Hematopoietic multipotent progenitor cell treated with erythropoietin and hydrocortisone succinate and interleukin-3 and kit ligand, for 8 days (in vitro differentiated cells): Measurements from ENCODE around the gene SESN2.

Experiments used
- DNase-seq: peaks from one replicate; pipeline ENCODE4 v3.0.0-alpha.2; 2015

Gene SESN2, protein sequence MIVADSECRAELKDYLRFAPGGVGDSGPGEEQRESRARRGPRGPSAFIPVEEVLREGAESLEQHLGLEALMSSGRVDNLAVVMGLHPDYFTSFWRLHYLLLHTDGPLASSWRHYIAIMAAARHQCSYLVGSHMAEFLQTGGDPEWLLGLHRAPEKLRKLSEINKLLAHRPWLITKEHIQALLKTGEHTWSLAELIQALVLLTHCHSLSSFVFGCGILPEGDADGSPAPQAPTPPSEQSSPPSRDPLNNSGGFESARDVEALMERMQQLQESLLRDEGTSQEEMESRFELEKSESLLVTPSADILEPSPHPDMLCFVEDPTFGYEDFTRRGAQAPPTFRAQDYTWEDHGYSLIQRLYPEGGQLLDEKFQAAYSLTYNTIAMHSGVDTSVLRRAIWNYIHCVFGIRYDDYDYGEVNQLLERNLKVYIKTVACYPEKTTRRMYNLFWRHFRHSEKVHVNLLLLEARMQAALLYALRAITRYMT

DNA sequence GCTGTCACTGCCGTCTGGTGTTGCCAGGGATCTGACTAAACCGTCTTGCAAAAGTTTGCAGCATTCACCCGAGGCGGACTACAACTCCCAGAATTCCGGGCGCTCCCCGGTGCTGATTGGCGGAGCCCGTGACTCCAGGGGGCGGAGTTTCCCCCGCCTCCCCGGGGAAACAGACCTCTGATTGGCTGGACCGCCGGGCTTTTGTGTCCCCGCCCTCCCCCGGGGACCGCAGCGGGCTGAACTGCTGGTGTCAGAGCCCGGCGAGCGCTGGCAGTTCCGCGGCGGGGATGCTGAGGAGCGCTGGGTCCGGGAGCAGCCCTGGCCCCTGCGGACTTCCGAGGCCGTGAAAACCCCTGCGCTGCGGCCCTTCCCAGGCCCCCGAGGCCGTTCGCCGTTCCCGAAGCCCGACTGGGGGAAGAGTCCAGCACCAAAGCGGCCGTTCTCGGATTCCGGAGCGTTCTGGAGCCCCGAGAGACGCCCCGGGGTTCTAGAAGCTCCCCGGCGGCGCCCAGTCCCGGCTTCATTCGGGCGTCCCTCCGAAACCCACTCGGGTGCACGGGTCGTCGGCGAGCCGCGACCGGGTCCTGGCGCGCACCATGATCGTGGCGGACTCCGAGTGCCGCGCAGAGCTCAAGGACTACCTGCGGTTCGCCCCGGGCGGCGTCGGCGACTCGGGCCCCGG is at the start of gene SESN2:
Gene SESN2 (plus strand): TSS at position 267 of the 682 bp plus-strand sequence. CDS start 330 bp downstream, at position 597.
- DNase-seq: peak; percentile 98

DNA sequence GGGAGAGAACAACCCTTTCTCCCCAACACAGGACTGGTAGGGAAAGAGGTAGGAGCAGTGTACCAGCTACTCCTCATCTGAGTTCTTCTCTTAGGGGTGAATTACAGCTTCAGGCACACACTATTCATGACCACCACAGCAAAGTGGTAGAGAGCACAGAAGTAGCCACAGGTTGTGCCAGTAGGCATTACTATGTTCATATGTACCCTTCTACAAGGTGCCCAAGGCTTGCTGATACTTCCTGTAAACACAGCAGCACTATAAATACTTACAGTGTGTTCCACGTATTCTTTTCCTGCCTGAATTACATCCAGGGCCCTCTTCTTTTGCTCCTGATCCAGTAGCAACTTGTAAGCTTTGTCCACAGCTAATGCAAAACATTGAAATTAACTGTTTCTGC is 49.6 kb upstream of the SESN2 start:
- no peak for DNase-seq

- DNase-seq: peak; percentile 34
Measured at GRCh38 chr1:28213315-28213714, 46.0 kb upstream of the SESN2 start.

- DNase-seq: no peak
Measured at GRCh38 chr1:28229089-28229488, 30.2 kb upstream of the SESN2 start.

DNA sequence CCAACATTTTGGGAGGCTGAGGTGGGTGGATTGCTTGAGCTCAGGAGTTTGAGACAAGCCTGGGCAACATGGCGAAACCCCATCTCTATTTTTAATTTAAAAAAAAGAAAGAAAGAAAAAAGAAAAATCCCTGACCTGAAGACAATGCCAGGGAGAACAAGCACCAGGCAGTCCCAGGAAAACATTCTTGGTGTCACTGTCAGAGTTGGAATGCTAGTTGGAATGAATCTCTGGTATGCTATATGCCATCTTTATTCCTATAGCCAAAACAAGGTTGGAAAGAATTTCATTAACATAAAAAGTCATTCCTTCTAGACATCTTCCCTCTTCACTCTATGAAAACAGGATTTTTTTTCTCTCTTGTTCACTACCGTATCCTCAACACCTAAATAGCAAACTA is 29.3 kb upstream of the SESN2 start:
- no peak for DNase-seq

- peak; percentile 94 for DNase-seq
Measured at GRCh38 chr1:28232558-28233263, 26.6 kb upstream of the SESN2 start, which contains the start of gene DNAJC8. DNAJC8 (minus strand) TSS chr1:28233029; CDS start chr1:28232998, 31 bp downstream.

DNA sequence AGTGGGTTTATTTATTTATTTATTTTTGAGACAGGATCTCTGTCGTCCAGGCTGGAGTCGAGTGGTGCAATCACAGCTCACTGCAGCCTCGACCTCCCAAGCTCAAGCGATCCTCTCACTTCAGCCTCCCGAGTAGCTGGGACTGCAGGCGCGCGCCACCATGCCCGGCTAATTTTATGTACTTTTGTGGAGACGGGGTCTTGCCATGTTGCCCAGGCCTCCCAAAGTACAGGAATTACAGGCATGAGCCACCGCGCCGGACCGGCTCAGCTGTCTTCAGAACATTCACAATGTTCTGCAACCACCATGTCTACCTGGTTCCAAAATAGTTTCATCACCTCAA is 26.1 kb upstream of the SESN2 start:
- DNase-seq: no peak

GRCh38 chr1:28235755-28236655 is 23.3 kb upstream of the SESN2 start, which contains the start of gene ATP5IF1:
ATP5IF1 (plus strand) TSS chr1:28236124; CDS start chr1:28236184, 60 bp downstream.
- peak; percentile 99 for DNase-seq

DNA sequence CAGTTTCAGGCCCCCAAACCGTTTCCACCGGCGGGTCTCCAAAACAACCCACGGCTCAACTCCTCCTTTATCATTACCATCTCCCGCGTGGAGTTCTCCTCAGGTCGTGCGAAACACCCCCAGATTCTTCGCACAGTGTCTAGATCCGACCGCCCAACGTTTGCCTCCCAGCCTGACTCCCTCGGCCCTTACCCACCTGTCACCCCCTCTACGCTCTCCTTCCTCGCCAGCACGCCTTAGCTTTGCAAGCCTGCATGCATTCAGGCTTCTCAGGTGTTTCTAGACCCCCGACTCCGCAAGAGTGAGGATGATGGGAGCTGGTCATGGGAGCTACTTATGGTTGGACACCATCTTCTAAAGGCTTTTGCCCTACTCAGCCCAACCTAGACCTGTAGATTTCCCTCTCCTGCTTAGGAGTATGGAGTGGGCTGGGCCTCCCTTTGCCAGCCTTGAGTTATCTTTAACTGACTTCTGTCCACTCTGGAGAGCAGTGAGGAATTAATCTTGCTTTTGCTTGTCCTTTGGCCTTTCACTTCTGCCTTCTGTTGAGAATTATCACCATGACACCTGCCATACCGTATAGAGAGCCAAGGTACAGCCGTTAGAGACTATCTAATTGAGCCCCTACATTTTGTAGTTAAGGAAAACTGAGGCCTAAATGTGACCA is 22.5 kb upstream of the SESN2 start:
- DNase-seq: peak; percentile 91

DNA sequence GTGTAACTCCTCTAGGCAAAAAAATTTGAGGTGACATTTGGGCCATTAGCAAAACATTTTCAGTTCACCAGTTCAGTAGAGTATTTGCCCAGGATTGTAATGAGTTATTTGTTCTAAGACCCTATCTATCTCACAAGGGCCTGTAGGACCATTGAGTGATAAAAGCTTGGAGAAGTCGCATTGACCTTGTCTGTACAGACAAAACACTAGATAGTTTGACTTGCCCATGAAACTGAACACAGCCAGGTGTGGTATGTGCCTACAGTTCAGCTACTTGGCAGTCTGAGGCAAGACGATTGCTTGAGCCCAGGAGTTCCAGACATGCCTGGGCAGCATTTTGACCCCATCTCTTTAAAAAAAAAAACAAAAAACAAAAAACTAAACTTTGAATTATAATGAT is 20.3 kb upstream of the SESN2 start:
- peak; percentile 42 for DNase-seq

DNA sequence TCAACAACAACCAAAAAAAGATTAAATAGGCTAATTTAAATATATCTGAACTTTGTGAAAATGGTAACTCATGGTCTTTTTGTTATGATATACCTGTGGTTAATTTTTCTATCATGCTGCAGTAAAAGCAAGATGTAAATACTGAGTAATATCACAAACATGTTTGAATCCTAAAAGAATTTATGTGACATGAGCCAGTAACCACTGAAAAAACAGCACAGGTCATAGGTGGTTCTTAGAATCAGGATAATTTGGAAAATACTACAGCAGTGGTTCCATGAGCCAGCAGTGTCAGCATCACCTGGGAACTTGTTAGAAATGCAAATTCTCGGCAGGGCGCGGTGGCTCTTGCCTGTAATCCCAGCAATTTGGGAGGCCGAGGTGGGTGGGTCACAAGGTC is 19.3 kb upstream of the SESN2 start:
- DNase-seq: no peak

GRCh38 chr1:28241638-28242241 is 17.6 kb upstream of the SESN2 start:
- DNase-seq: no peak

GRCh38 chr1:28243685-28244311 is 15.5 kb upstream of the SESN2 start:
- peak; percentile 41 for DNase-seq

GRCh38 chr1:28244549-28245251 is 14.6 kb upstream of the SESN2 start:
- no peak for DNase-seq

DNA sequence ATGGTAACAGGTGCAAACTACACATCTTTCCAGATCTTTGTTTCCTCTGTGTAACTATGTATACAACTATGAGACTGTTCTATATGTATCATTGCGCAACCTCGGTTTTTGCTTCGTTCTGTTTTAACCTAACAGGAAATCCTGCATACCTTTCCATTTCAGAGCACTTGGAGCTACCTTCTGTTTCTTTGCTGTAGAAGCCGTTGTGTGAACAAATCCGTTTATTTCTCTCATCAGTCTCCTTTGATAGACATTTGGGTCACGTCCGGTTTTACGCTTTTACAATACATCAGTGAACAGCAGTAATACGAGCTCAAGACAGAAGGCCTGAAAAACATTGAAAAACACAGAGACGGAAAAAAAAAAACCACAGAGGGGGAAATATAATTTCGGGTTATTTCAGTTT is 12.9 kb upstream of the SESN2 start:
- peak; percentile 44 for DNase-seq

- DNase-seq: no peak
Measured at GRCh38 chr1:28247612-28248272, 11.6 kb upstream of the SESN2 start.

DNA sequence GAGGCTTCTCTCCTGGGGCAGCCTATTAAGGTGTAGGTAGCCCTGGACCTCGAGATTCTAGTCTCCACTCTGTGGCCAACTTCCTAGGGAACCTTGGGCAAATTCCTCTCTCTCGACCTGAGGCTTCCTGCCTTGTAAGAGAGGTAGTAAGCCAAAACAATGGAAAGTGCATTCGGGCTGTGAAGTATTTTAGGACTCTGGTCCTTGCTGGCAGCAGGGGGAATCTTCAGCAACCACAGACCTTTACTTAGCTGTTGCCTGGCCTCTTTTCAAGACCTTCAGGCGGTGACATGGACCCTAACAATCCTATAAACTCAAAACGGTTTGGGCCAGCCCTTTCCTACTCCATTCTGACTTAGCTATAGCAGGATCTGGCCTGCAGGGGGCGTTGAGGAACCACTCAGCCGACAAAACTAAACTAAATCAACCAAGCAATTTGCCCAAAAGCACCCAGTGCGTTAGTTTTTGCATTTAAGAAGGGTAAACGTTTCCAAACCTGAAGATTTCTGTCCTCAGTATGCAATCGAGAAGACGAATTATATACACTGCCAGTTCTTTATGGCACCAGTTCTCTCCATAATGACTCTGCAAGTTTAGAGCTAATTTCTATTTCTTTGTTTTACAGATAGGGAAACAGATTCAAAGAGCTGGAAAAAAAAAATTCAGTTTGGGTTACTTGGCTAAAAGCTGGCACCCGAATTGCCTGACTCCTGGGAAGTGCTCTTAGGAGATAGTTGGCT is 10.9 kb upstream of the SESN2 start:
- peak; percentile 90 for DNase-seq

DNA sequence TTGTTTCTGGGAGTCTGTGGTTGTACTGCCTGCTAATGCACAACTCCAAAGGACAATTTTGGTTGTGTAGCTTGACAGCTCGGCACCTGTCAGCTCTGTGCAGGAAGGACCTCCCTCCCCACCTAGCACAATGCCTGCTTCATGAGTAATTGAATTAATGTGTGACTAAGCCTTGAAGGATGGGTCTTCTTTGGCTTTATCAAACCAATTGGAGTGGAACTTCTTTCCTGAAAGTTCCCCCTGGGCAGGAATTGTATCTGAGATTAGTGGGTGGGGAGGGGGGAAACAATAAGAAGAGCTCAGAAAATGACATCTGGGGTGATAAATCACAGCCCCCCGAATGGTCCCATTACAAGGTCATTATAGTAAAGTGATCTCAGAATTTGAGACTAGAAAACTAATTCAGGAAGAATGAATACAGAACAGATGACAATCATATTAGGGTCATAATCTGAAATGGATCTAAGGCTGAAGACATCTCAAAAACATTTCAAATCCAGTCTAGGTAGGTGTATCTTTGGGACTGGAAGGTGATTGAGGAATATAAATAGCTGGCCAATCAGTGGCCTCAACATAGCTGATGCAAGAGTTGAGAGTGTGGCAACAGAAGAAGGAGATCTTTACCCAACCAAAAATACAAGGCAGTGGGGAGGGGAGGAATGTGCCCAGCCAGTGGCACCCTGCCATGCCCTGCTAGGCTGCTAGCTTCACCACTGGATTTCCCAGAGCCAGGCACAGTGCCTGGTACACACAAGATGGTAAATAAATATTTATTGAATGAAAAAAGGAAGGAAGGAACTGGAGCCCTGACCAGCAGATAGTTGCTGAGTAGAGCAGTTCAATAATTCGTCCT is 10.1 kb upstream of the SESN2 start:
- DNase-seq: peak; percentile 69
